Measurements from ENCODE around the gene ATF7IP2. TPM values are rescaled to one million over a fixed set of nuclear protein-coding genes. Genes with fewer than 3 reads are reported as not detected.
A peak's percentile ranks its signal among the peaks of the same experiment; 100 is the strongest.
"Not testable (repeated sequence)": the region's sequence is repeated elsewhere in the genome, so short reads cannot be mapped to it uniquely, and the experiment has no call there.

ATF7IP2 gene
- total RNA-seq, 3 donors from 2014 or later, result 8.5 to 10.4 (median 9.4) TPM

- TF ChIP-seq POLR2A (IDR thresholded peaks at IDR 0.05), result no peak
- TF ChIP-seq POLR2AphosphoS5 (IDR thresholded peaks at IDR 0.05), result no peak
- no peak for TF ChIP-seq CTCF (IDR thresholded peaks at IDR 0.05)
- H3K36me3 ChIP-seq, result no peaks in the 10 kb centered on the region
- no peaks in the 10 kb centered on the region for H3K4me1 ChIP-seq
- peaks cover 8 to 16% of the 10 kb centered on the region in 2 donors for H3K9me3 ChIP-seq
- DNase-seq (ENCODE audit: low spot score in 2 of 2), result no peak
- H3K27me3 ChIP-seq, result no peaks in the 10 kb centered on the region
- no peak overlapping the region for H3K27ac ChIP-seq
- intact Hi-C loops (cut with DNase I; ENCODE audit: low total_unique reads), result no loop called here
- H3K4me3 ChIP-seq, result no peak overlapping the region
Measured at GRCh38 chr16:10497132-10498101, 111.6 kb downstream of the ATF7IP2 start.

GRCh38 chr16:10500582-10500981, 114.7 kb downstream of the ATF7IP2 start:
- intact Hi-C loops (cut with DNase I; ENCODE audit: low total_unique reads), result no loop called here
- Histone ChIP-seq H3K4me1 (no peaks in the 10 kb centered on the region), H3K27ac (no peak overlapping the region), H3K9me3 (peaks cover under 1 to 5% of the 10 kb centered on the region in 2 donors), H3K4me3 (no peak overlapping the region), H3K36me3 (no peaks in the 10 kb centered on the region), H3K27me3 (no peaks in the 10 kb centered on the region)
- DNase-seq (ENCODE audit: low spot score in 2 of 2), result no peak
- no peak for TF ChIP-seq POLR2AphosphoS5 (IDR thresholded peaks at IDR 0.05)
- no peak for TF ChIP-seq POLR2A (IDR thresholded peaks at IDR 0.05)
- no peak for TF ChIP-seq CTCF (IDR thresholded peaks at IDR 0.05)

GRCh38 chr16:10501016-10501607, 115.3 kb downstream of the ATF7IP2 start:
- no peak for TF ChIP-seq POLR2AphosphoS5 (IDR thresholded peaks at IDR 0.05)
- TF ChIP-seq POLR2A (IDR thresholded peaks at IDR 0.05), result no peak
- TF ChIP-seq CTCF (IDR thresholded peaks at IDR 0.05), result no peak
- intact Hi-C loops (cut with DNase I; ENCODE audit: low total_unique reads), result no loop called here
- Histone ChIP-seq H3K36me3 (no peaks in the 10 kb centered on the region), H3K27me3 (no peaks in the 10 kb centered on the region), H3K4me1 (no peaks in the 10 kb centered on the region), H3K9me3 (no peaks in the 10 kb centered on the region), H3K27ac (no peak overlapping the region), H3K4me3 (no peak overlapping the region)
- DNase-seq (ENCODE audit: low spot score in 2 of 2), result no peak

- no peak for TF ChIP-seq POLR2A (IDR thresholded peaks at IDR 0.05)
- TF ChIP-seq POLR2AphosphoS5 (IDR thresholded peaks at IDR 0.05), result no peak
- TF ChIP-seq CTCF (IDR thresholded peaks at IDR 0.05), result no peak
Measured at GRCh38 chr16:10502776-10503175, 116.9 kb downstream of the ATF7IP2 start.

GRCh38 chr16:10504404-10504885, 118.6 kb downstream of the ATF7IP2 start:
- no peak for TF ChIP-seq POLR2AphosphoS5 (IDR thresholded peaks at IDR 0.05)
- no peak for TF ChIP-seq POLR2A (IDR thresholded peaks at IDR 0.05)
- TF ChIP-seq CTCF (IDR thresholded peaks at IDR 0.05), result no peak
- Histone ChIP-seq H3K27ac (peak overlapping the region in 1 of 2 donors; percentile 50), H3K9me3 (no peaks in the 10 kb centered on the region), H3K4me1 (no peaks in the 10 kb centered on the region), H3K36me3 (no peaks in the 10 kb centered on the region), H3K4me3 (no peak overlapping the region), H3K27me3 (no peaks in the 10 kb centered on the region)
- no peak for DNase-seq (ENCODE audit: low spot score in 2 of 2)
- intact Hi-C loops (cut with DNase I; ENCODE audit: low total_unique reads), result no loop called here

More at GRCh38 chr16:10502776-10503175, 116.9 kb downstream of the ATF7IP2 start:
- no peak for DNase-seq (ENCODE audit: low spot score in 2 of 2)
- H3K36me3 ChIP-seq, result no peaks in the 10 kb centered on the region
- intact Hi-C loops (cut with DNase I; ENCODE audit: low total_unique reads), result no loop called here
- no peak overlapping the region for H3K4me3 ChIP-seq
- H3K9me3 ChIP-seq, result no peaks in the 10 kb centered on the region
- no peak overlapping the region for H3K27ac ChIP-seq
- no peaks in the 10 kb centered on the region for H3K4me1 ChIP-seq
- H3K27me3 ChIP-seq, result no peaks in the 10 kb centered on the region

- H3K4me1 ChIP-seq; intact Hi-C loops (cut with DNase I; ENCODE audit: low total_unique reads); H3K27ac ChIP-seq; H3K4me3 ChIP-seq; DNase-seq (ENCODE audit: low spot score in 2 of 2); H3K9me3 ChIP-seq; H3K27me3 ChIP-seq; H3K36me3 ChIP-seq: not testable (repeated sequence)
Measured at GRCh38 chr16:10505286-10505685, 119.4 kb downstream of the ATF7IP2 start.

Data from breast epithelium (tissue), 4 donors.